Stimulated activated CD4-positive, alpha-beta T cell treated with anti-CD3 and anti-CD28 coated beads, Interleukin-4, amount 100 ng/mL, for 24 hours (primary cell): ENCODE measurements around the gene DOK5.
"Not testable (repeated sequence)": the region's sequence is repeated elsewhere in the genome, so short reads cannot be mapped to it uniquely, and the experiment has no call there.

Source experiments
- DNase-seq: peaks from one replicate; pipeline ENCODE4 v3.0.0-alpha.2; 2020

Gene DOK5

DNA sequence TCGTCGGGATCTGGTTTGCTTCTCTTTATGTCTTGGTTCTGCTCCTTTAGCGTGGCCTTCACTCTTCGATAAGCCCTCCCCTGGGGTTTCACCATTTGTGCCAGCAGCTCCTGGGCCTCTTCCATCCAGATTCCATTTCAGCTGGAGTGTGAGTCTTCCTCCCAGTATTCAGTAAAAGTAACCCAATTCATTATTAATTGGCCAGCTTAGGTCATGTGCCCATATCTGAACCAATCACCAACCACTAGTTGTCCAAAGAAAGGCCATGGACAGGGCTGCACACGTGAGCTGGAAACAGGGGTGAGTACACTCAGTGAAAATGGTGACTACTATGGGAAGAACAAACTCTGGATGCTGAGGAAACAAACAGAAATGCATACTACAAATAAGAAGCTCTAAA, 2.8 kb upstream of the DOK5 start:
- no peak for DNase-seq

DNA sequence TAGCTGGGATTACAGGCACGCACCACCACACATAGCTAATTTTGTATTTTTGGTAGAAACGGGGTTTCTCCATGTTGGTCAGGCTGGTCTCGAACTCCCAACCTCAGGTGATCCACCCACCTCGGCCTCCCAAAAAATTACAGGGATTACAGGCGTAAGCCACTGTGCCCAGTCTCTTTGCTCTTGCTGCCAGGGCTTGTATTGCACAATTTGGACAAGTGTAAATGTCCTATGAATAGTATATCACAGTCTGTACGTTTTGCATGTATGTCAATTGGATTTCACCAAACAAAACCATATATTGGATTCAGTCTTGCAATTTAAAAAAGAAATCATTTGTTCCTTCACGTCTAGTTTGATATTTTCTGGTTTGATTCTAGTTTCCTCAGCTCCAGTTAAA, 2.1 kb upstream of the DOK5 start:
- DNase-seq = no peak

DNA sequence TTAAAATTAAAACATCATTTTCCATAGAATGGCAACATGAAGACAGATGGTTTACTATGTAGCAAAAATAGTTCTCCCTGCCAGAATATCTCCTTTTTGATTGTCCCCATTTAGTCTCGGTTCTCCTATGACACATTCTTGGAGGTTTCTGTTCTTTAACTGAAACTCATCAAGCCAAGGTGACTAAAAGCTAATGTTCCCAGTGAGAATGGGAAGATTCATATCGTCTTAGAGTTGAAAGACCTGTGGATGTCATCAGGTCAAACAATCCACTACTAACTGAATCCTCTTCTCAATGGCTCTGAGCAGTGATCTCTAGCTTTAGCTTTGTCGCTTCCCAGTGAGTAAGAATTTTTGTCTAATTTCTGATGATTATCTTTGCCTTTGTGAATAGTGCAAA, 1.3 kb upstream of the DOK5 start:
- DNase-seq = no peak

DNA sequence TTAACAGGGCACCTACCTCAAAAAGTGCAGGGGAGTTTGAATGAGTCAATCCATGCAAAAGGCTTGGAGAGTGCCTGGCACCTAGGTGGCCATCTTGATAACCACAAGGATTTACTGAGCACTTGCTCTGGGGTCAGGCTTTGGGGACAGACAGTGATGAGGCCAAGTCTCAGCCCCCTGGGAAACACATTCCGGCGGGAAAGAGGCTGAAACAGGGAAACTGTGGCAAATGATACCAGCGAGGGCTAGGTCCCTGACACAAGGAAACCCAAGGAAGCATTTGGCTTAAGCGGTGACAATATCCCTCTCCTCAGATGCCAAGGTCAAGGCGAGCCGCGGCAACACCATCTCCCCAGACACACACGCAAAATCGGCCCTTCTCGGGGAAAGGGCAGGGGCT, 527 bp upstream of the DOK5 start:
- DNase-seq = no peak

DNA sequence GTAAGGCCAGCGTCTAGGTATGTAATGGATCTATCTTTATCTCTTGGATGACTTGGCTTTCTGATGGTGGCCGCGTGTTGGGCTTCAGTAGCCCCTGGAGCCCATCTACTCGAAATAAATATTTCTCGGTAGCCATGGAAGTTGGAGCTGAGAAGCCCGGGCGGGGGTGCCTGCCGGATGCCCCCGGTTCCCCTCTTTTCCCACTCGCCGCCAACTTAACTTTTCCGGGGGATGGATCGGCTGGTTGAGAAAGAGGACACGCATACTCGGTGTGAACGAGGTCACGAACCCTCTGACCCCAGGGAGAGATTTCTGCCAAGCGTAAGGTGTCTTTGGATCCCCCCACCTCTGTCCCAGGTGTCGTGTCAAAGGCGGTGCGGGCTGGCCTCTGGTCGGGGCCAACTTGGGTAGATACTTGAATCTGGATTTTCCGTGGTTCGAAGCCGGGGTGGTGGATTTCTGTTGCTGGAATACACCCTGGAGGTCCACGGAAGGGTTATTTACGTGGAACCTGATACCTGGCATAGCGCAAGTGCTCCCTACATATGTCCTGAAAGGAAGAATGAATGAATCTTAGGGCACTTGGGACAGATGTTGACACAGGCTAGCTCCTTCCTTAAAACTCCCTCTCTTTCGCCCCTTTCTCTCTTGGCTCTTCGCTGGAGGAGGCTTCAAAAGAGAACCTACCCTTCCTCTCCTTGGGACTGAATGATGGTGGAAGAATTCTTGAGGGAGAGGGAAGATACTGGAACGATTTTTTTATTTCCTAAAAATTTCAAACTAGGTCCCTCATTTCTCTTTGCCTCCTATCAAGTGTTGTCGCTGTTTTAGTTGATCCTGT, 996 bp downstream of the DOK5 start:
- no peak for DNase-seq

DNA sequence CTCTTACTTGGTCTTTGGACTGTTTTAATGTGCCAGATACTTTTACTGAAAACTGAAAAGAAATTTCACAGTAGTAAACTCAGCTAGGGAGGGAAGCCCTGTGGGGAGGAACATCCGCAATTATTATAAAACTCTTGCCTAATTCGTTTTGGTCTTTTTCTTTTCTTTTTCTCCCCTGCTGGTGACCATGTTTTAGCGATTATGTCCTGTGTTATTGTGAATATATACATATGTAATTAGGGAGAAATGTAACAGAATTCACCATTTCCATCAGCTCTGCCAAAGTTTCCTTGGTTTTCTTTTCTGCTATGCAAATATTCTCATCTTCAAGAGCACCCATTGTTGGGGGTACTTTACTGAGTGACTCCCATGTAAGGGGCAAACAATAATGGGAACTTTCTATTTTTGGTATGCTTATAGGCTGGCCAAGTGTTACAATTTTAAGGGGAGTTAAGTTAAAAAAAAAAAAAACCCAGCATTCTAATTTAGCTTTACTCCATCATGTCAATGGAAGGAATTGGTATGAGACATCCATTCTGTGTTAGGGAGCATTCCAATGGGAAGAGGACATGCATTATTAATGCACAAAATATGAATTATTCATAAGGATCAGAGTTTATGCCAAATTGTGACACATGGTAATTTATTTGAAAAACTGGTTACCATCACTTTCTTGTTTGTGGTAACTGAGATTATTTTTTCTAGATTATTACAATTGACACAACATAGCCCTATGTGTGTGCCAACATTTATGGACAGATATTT, 2.0 kb downstream of the DOK5 start:
- no peak for DNase-seq

DNA sequence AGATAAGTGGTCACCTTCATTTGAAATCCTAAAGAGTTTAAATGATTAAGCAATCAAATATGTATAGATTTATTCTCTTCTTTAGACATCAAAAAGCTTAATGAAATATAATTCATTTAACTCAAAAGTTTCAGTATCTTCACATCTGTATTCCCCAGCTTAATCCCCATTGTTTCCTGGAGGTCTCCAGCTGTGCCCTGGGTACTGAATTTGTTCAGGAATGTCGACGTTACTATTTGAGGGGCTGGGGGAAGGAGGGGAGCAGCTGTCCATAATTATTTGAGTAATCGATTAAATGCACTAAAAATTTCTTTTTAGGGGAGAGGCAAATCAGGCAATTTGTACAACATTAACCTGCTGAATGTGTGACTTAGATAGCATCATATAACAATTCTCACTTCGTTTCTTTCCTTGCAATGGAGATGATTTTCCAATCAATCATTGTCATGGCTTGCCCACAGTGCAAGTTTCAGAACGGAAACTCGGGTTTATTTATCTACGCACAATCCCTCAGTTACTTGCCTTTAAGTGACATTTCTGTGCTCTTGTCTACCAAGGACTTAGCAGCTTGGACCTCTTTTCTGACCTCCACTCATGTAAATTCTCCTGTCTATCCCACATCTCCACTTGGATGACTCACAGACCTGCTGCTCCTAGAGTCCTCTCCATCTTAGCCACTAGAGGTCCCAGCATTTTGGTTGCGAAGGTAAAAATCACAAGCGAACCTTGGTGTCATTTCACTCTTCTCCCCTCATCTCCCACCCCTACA, 3.9 kb downstream of the DOK5 start:
- DNase-seq = no peak

DNA sequence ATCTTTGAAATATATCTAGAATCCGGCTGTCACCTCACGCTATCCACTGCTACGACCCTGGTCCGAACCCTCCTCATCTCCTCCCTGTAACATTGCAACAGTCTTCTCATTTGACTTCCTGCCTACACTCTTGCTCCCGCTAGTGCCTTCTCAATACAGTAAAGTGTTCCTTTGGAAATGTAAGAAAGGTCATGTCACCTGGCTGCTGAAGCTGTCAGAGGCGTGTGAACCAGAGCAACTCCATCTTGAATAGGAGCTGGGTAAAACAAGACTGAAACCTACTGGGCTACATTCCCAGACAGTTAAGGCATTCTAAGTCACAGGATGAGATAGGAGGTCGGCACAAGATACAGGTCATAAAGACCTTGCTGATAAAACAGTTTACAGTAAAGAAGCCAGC, 4.5 kb downstream of the DOK5 start:
- DNase-seq = not testable (repeated sequence)

DNA sequence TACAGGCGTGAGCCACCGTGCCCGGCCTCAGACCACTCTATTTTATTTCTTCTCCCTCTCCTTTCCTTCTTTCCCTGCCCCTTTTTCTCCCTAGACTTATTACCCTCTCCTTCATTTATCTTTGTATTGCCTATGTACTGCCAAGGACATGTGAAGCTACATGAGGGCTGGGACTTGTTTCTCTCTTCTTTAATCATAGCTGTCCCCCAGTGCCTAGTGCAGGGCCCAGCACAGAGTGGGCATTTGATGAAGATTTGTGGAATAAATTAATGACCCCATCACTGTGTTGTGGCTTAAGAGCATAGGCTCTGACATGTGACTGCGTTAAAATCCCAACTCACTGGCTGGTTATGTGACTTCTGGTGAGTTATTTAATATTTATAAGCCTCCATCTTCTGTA, 6.0 kb downstream of the DOK5 start:
- no peak for DNase-seq

DNA sequence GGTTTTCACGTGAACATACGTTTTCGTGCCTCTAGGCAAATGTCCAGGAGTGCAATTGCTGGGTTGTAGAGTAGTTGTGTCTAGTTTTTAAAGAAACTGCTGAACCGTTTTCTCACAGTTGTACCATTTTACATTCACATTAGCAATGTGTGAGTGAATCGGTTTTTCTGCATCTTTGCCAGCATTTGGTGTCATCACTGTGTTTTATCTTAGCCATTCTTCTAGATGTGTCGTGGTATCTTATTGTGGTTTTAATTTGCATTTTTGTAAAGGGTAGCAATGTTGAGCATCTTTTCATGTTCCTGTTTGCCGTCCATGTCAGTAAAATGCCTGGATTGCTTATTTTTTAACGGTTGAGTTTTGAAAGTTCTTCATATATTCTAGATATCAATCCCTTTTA, 10.2 kb downstream of the DOK5 start:
- no peak for DNase-seq

DNA sequence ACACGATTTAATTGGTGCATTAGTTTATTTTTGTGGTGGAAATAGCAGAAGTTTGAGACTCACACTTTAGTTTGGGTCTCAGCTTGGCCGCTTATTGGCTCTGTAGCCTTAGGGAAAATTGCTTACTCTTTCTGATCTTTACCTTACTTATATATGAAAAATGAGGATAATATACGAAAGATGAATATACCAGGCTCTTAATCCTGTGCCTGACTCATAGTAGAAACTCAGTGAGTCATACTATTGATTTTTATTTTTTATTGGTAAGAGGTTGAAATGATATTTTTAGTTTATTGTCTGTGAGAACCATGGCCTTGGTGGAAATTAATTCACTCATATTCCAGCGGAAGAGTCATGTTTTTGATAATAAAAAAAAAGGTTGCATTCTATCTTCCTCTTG, 11.2 kb downstream of the DOK5 start:
- DNase-seq = no peak

DNA sequence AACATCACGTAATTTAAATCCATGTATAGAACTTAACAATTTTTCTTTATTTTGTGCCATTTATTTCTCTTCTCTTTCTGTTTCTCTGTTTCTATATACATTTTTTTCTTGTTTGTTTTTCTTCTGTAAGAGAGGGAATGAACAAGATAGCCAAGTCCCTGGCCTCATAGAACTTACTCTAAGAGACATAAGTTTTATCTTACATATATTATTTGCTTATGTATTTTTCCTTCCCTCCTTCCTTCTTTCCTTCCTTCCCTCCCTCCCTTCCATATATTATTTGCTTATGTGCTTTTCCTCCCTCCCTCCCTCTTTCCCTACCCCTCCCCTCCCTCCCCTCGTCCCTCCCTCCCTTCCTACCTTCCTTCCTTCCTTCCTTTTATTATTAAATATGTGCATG, 13.0 kb downstream of the DOK5 start:
- DNase-seq = no peak

DNA sequence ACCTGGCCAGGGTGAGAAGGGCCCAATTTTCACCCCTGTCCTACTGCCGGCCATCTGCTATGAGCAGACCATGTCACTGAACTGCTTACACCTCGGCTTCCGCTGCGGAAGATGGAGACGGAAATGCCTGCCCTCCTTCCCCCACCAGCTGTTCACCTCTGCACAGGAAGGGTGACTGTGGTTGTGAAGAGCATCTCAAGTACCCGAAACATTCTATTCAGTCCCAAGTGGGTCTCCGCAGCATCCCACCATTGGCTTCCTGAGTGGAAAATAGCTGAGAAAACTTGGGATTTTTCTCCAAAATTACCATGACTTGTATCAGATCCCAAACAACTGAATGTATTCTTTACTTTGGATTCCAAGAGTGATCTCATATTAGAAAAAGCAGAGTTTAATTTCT, 16.1 kb downstream of the DOK5 start:
- DNase-seq = no peak

DNA sequence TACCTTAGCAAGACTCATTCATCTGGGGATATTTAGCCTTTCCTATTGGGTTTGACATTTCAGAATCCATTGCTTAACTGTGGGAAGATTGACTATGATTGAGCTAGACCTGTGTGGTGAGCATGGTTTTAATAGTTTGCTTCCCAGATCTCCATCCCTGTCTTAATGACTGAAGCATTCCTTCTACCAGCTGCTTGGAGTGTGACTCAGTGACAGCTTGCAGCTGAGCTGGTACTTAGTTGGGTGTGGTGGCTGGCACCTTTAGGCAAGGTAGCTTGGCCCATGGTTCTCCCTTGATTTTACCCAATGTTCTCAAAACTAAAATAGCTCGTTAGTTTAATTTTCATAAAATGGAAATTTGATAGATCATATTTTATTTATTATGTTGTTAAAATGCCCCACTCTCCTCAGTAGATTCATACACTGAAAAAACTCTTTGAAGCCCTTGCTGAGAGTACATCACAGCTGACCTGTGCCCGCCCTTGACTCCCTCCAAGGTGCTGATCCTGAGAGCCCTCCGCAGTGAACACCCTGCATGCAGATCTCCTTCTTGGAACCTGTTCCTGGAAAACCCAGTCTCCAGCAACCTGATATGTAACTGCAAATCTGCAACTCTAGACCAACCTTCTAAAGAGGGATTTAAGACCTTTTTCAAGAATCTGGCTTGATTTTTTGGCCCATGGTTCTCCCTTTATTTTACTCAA, 19.1 kb downstream of the DOK5 start:
- no peak for DNase-seq

DNA sequence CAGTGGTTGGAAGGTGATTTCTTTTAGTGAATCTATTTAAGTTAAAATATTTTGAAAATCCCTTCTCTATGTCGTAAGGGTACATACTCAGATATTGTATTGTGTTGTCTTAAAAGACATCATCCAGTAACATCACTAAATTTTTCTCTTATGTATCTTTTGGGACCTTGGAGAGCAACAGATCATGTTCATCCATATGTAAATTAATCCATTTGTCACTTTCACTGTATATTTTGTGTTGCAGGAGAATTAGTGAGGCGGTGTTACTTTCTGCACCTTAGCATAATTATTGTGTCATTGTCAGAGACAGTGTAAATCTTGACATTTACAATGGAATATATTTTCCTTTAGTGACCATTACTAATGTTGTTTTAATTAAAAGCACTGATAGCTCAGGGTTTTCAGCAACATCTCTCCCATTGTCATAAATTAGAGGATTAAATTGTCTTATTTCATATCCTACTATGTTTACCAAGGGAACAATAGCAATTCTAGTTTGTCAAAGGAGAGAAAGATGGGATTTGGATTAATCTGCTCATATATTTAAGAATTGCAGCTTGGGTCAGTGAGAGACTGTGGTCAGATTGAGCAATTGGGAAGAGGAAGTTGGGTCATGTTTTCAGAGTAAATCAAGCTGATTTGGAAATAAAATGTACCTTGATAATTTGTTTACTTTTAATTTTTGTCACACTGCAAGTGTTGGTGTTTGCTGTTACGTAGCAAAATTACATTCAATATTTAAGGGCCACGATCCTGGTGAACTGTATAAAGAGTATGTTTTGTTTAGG, 22.7 kb downstream of the DOK5 start:
- DNase-seq = no peak

DNA sequence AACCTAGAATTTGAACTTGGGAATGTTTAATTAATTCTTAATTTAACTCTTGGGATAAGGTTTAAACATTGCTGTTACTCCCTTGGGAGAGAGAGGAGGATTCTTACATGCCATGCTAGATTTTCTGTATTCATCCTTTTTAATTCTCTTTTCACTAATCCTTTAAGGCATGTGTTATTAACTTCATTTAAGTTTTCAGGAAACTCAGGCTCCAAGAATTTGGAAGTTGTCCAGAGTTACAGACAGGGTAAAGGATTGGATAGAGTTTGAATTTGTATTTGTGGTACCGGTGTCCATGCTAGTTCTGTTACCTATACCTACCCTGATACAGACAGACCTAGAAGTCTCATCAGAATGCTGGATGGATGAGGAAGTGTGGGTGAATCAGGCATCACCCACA, 23.7 kb downstream of the DOK5 start:
- DNase-seq = no peak

DNA sequence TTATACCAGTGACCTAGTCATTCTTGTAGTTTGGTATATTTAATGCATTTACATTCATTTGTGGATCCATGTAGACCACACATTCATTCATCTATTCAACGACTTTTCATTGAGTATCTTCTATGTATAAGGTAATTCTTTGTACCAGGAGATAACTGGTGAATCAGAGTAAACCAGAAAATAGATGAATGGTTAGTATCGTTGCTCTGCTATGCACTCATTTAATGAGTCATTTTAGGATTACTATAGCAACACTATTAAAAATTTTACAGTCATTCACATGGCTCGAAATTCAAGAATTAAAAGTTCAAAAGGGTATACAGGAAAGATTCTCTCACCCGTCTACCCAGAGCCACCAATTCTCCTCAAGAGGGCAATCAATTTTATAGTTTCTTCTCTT, 26.8 kb downstream of the DOK5 start:
- no peak for DNase-seq

DNA sequence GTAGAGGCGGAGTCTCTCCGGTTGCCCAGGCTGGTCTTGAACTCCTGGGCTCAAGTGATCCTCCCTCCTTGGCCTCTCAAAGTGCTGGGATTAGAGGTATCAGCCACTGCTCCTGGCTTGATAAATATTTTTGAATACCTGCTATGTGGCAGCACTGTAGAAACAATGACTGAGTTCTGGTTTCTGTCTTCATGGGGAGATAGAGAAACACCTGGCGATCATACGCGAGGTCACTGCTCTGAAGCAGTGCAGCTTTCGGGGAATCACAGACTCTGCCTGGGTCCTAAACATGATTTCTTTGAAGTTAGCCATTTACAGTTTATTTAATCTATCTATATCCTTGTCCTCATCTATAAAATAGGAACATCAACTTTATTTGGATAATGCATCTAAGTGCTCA, 31.2 kb downstream of the DOK5 start:
- no peak for DNase-seq

DNA sequence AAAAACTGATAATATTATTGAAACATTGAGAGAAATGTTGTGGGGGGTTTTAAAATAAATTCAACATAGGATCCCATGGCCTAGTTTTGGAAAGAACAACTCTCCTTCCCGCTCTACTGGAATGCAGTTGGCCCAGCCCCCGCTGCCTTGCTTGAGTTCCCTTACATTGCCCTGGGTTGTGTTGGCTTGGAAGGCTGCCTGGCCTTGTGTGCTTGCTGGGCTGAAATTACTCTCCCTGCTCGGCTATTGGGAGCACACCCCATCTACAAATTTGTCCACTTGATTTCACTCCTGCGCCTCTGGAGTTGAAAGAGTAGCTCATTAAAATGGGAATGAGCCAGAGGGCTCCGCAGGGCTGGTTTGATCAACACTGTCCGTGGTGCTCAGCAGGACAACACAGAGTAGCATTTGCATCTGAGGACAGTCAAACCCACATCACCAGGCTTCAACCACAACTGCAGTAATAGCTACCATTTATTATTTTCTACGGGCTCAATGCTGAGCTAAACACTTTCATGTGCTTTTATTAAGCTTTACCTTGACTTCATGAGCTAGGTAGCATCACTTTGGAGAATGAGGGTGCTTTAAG, 35.2 kb downstream of the DOK5 start:
- no peak for DNase-seq

DNA sequence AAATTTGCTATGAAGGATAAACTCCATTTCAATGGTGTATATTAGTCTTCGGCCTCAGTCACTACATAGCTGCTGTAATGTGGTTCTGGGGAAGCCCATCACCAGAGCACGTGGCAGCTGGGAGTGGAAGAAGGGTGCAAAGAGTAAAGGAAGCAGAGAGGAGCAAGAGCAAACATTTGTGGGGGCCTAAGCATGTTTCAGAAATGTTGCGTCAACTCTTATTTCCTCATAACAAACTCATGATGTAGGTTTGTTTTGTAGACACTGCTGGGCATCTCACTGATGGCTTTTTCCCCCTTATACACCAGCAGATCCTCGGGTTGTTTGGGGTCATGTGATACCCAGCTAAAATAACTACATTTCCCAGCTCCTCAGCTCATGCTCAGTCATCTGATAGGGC, 37.3 kb downstream of the DOK5 start:
- DNase-seq = no peak

DNA sequence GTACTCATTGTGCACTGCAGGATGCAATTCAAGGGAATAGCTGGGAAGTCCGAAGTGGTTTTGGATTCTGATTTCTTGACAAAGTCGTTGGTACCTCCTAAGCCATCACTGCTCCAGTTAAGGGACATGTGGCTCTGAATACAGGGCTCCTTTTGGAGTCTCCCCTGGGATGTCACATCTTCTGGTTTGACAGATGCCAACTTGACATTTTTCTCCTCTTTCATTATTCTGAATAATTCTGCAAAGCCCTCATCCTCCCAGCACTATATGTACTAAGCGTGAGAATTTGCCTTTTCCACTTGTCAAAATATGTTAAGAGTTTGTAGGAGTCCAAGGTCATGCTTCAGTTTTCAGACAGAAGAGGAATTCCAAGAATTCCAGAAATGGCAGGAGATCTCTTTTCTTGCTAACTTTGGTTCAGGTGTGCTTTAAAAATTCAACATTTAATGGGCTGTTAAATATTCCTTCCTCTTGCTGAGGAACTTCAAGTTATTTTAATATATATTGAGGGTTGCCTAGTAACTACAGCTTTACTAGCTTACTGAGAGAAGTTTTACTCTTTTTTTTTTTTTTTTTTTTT, 38.7 kb downstream of the DOK5 start:
- no peak for DNase-seq
